ENCODE data around the gene SUPT5H.
"Not testable (repeated sequence)": the region's sequence is repeated elsewhere in the genome, so short reads cannot be mapped to it uniquely, and the experiment has no call there.

Gene SUPT5H

DNA sequence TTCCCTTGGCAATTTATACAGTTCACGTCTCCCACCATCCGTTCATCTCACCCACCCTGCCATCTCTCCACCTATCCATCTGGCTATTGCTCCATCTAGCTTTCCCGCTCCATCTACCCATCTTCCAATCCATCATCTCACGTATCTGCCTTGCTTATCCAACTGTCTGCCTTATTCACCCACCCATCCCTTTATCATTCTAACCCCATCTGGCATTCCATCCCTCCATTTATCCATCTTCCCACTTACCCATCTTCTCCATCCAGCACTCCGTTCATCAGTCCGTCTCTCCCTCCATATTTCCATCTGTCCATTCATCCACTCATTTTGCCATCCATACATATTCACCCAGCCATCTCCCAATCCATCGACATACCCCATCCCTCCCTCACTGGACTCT lies 19.6 kb upstream of the SUPT5H start:
- no peak for DNase-seq (ENCODE audit: low spot score)

GRCh38 chr19:39426170-39426569 lies 19.2 kb upstream of the SUPT5H start:
- no peak for DNase-seq (ENCODE audit: low spot score)

- DNase-seq (ENCODE audit: low spot score) = no peak
Observed at GRCh38 chr19:39427707-39428106, 17.7 kb upstream of the SUPT5H start.

DNA sequence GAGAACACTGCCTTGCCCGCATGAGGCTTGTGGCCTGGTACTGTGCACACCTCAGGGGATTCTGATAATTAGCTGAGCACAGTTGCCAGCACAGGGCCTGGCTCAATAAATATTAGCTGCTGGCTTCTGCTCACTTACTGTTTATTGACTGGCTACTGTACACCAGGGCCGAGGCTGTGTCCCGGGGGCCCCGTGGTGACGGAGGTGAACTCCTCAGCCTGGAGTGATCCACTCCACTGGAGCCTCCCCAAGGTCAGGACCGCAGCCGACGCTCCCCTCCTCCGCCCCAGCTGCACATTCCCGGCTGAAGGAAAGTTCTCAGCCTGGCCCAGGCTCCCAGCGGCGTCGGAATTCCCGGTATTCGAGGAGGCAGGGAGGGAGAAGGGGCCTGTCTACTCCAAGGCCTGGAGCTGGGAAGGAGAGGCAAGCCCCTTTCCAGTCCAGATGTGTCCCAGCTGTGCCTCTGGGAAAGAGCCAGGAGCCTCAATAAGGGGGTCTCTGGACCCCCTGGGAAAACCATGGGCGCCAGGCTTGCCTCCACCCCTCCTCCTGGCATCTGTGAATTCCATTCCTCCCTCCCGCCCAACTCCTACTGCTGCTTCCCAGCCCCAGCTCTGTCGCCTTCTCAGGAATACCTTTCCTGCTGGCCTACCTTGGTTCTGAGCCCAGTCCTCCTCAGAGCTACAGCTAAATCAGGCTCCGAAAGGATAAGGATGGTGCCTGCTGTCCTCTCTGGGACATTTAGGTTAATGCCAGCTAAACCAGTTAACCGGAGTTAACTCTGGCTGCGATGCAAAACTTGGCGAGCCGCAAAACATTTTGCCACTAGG lies 16.9 kb upstream of the SUPT5H start:
- DNase-seq (ENCODE audit: low spot score) = no peak

DNA sequence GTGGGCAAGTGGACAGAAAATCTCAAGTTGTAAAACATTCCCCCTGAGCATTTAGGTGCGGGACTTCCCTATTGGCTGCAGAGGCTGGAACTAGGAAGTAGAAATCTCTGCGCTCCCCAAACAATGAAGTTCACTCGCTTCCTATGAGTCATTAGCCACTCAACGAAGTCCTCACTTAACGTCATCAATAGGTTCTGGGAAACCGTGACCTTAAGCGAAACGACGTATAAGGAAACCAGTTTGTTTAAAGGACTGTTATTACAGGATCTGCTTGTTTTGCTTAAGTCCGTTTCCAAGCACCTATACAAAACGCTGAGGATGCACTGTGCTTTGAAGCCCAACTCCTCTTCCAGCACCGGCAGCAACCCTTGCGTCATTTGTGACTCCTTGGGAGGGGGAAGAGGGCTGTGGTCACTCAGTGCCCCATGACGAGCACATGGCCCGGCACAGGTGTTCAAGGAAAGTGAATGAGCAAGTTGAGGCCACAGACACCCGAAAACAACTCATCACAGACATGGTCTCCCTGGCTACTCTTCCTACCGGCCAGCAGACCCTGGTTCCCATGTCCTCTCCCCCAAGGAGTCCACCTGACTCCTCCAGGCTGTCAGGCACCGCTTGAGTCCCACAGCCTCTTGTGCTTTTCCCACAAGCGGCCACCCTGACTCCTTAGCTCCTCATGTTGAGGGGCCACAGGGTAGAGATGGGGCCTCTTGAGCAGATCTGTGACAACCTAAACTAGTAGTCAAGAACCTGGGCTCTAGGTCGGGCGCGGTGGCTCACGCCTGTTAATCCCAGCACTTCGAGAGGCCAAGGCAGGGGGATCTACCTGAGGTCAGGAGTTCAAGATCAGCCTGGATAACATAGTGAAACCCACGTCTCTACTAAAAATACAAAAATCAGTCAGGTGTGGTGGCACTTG lies 14.4 kb upstream of the SUPT5H start:
- peak; percentile 82 for DNase-seq (ENCODE audit: low spot score)

- no peak for DNase-seq (ENCODE audit: low spot score)
Observed at GRCh38 chr19:39432677-39433025, 12.7 kb upstream of the SUPT5H start.

DNA sequence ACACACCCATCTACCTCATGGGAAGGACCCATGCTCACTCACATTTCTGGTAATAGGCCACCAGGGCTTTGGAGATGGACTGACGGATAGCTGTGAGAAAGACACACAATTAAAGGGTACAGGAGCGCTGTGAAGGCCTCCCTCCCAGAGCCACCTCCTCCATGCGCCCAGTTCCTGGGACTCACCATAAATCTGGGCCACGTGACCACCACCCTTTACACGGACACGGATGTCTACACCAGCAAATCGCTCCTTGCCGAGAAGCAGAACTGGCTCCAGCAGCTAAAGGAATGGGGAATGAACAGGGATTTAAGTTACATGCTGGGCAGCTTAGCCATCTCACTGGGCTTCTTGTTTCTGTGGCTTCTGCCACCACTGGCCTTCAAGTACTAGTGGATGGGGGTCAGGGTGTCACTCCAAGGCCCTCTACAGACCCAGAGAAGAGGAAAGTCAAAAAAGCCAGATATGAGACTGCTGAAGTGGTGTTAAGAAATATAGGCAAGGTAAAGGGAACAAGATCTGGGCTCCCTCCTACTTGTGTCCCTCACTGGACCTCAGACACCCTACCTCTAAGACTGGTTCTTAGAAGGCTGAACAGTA lies 11.8 kb upstream of the SUPT5H start:
- no peak for DNase-seq (ENCODE audit: low spot score)

GRCh38 chr19:39434123-39435076 lies 11.0 kb upstream of the SUPT5H start:
- DNase-seq (ENCODE audit: low spot score) = no peak

DNA sequence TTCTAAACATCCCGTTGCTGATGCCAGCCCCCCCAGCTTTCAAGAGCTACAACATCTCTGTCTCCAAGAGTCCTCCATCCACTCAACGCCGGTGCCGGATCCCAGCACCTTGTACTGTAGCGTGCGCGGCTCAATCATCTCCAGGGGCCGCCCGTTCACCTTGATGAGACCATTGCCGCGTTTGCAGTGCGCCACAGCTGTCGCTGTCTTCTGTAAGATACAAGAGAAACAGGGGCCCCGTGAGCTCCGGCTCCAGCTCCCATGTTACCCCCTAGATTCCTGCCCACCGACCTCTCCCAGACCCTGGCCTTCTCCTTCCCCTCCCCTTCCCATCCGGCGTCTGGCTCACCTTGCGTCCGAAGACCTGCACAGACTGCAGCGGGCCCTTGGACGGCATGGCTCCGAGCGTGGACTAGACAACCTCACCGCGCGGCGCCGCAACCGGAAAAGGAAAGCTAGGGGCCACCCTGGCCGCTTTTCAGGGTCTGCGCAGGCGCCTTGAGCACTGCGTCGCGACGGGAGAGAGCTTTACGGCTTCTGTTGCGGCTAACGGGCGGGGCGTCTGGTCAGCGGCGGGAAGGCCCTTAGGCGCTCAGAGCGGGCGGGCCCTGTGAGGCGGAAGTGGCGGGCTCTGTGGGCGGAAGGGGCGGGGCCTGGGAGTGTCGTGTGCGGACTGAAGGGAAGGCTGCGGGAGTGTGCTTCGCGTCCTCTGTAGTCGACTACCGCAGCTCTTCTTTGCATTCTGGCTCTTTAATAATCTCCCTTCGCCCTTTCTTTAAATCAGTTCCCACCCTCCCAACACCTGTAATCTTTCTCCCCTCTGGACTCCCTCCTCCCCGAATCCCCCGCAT lies 9.7 kb upstream of the SUPT5H start, which contains the start of gene RPS16:
RPS16 (minus strand) TSS at position 451 of the 851 bp plus-strand sequence; CDS start at position 397, 54 bp downstream.
- peak; percentile 99 for DNase-seq (ENCODE audit: low spot score)

GRCh38 chr19:39436350-39436716 lies 9.0 kb upstream of the SUPT5H start:
- no peak for DNase-seq (ENCODE audit: low spot score)

DNA sequence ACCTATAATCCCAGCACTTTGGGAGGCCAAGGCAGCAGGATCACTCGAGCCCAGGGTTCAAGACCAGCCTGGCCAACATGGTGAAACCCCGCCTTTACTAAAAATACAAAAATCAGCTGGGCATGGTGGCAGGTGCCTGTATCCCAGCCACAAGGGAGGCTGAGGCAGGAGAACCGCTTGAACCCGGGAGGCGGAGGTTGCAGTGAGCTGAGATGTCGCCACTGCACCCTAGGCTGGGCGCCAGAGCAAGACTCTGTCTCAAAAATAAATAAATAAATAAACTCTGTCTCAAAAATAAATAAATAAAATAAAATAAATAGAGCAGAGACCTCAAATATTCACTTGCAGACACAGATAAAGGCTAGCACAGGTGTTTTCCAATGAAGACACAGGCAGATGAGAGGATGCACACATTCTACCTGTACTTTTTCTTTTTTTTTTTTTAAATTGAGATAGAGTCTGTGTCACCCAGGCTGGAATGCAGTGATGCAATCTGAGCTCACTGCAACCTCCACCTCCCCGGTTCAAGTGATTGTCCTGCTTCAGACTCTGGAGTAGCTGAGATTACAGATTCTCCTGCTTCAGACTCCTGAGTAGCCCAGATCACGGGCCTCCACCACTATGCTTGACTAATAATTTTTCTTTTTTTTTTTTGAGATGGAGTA lies 7.0 kb upstream of the SUPT5H start:
- no peak for DNase-seq (ENCODE audit: low spot score)

DNA sequence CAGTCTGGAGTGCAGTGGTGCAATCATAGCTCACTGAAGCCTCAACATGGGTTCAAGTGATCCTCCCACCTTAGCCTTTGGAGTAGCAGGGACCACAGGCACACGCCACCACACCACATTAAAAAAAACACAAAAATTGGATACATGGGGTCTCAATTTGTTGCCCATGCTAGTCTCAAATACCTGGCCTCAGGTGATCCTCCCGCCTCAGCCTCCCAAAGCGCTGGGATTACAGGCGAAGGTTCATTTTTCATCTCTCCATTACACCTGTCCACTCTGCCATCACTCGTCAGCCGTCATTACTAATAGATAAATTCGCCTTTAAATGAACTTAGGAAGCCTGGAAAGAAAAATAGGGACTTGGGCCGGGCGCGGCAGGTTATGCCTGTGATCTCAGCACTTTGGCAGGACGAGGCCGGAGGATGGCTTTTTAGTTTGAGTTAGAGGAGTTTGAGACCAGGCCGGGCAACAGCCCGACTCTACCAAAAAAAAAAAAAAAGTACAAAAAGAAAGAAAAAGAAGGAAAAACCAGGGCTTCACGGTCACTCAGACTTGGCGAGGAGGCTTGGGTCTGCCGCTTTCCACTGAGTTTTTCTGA lies 685 bp upstream of the SUPT5H start:
- no peak for DNase-seq (ENCODE audit: low spot score)

- no peak for DNase-seq (ENCODE audit: low spot score)
Observed at GRCh38 chr19:39446365-39447084, 1.1 kb downstream of the SUPT5H start.

DNA sequence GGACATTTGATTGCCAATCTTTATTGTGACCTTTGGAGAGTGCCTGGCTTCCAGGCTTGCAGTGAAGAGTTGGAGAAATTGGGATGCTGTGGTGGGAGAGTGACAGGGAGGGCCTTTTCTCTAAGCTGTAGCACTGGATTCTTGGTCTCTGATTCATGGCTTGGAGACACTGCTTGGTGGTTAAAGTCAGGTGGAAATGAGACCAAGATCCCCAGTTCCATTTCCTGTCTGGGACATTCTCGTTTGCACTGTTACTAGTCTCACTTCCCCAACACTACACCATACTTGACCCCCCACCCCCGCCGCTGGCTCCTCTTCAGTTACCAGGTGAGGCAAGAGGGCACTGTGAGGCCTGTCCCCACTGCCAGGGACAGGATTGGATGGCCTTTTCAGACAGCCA lies 2.9 kb downstream of the SUPT5H start:
- DNase-seq (ENCODE audit: low spot score) = no peak

DNA sequence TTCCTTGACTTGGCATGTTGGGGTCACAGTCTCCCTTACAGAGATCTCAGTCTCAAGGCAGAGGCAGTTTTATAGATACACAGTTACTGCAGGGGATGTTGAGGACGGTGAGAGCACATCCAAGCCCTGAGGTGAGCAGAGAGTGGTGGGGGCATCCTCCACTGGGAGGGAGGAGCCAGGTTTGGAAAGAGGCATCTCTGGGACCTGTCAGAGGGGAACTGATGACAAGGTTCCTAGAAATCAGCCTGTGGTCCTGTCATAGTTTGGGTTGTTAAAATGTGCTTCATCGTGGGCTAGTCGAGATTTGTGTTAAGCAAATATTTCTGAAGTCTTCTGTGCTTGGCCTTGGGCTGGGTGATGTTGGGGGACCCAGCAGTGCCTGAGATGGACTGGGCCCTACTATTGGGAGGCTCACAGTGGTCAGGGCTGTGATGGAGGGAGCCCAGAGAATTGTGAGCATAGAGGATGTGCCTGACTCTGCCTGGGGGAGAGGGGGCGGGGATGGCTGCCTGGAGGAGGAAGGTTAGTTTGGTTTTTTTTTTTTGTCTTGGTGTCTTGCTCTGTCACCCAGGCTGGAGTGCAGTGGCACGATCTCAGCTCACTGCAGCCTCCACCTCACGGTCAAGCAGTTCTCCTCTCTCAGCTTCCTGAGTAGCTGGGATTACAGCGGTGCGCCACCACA lies 3.9 kb downstream of the SUPT5H start:
- no peak for DNase-seq (ENCODE audit: low spot score)

DNA sequence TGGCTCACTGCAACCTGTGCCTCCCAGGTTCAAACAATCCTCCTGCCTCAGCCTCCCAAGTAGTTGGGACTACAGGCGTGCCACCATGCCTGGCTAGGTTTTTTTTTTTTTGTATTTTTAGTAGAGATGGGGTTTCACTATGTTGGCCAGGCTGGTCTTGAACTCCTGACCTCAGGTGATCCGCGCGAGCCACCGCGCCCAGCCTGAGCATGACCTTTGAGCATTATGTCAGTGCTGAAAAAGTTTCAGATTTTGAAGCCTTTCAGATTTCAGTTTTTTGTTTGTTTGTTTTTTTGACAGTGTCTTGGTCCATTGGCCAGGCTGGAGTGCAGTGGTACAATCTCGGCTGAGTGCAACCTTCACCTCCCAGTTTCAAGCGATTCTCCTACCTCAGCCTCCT lies 5.9 kb downstream of the SUPT5H start:
- DNase-seq (ENCODE audit: low spot score) = not testable (repeated sequence)

- DNase-seq (ENCODE audit: low spot score) = no peak
Observed at GRCh38 chr19:39463403-39463802, 18.0 kb downstream of the SUPT5H start.

Measured in CD4-positive, alpha-beta T cell treated with Interleukin-2 at 100 ng/mL for 4 hours (primary cell).